Body of pancreas (tissue), 4 donors: ENCODE results near the gene GPR26. TPM values are rescaled to one million over a fixed set of nuclear protein-coding genes. Genes with fewer than 3 reads are reported as not detected.

Source experiments
- ATAC-seq: fragments of 150-250 bp; one replicate; pipeline ENCODE4 v1.9.1; 2016
- DNase-seq, 4 donors: peaks; one replicate each; pipeline ENCODE4 v3.0.0-alpha.2; 2019
- H3K27ac ChIP-seq, 4 donors: fragments of 200-600 bp; sonication (generic); 1 replicate in 3 of 4; 2 replicates in 1 of 4; pipeline versions ENCODE4 v1.5.1 to v1.6.1; 2016 to 2019; ENCODE audit warnings: mild to moderate bottlenecking in 1 of 4, mixed read lengths in 1 of 4, moderate library complexity in 1 of 4
- H3K27me3 ChIP-seq, 2 donors: fragments of 200-600 bp; sonication (generic); one replicate each; pipeline ENCODE4 v1.6.0; 2016; ENCODE audit warnings: mild to moderate bottlenecking in 1 of 2
- H3K36me3 ChIP-seq, 2 donors: fragments of 200-600 bp; sonication (generic); replicated peaks in 1 of 2; 2 replicates each; pipeline ENCODE4 v1.5.1; 2016; ENCODE audit warnings: low read depth in 2 of 2; ENCODE audit not compliant: insufficient read depth in 1 of 2
- H3K4me1 ChIP-seq: fragments of 200-600 bp; sonication (generic); one replicate; pipeline ENCODE4 v1.6.0; 2016
- H3K4me3 ChIP-seq, 2 donors: fragments of 200-600 bp; sonication (generic); 1 replicate in 1 of 2; 2 replicates in 1 of 2; pipeline ENCODE4 v1.5.1; 2016 to 2019
- H3K9me3 ChIP-seq, 3 donors: fragments of 200-600 bp; sonication (generic); 1 replicate in 2 of 3; 2 replicates in 1 of 3; pipeline ENCODE4 v1.5.1; 2016
- CTCF ChIP-seq, 7 experiments: fragments of 450-650 bp in 4 of 7; fragments of 200-600 bp in 3 of 7; sonication (generic) in 3 of 7; IDR thresholded peaks; one replicate each; pipeline ENCODE4 v1.5.1; 2016 to 2019; ENCODE audit warnings: antibody characterized with exemption in 7 of 7
- POLR2A ChIP-seq, 3 donors: fragments of 450-650 bp; IDR thresholded peaks; one replicate each; pipeline ENCODE4 v1.6.1; 2016; ENCODE audit warnings: antibody characterized with exemption in 3 of 3, mild to moderate bottlenecking in 2 of 3
- WGBS, 2 donors: methylation state at CpG; one replicate each; pipeline ENCODE4 v1.1.5; 2017; 5-methylcytosine and 5-hydroxymethylcytosine counted together
- intact Hi-C: fragments of 100-400 bp; cut with DNase I; formaldehyde crosslinking; loops from one replicate; pipeline ENCODE4 v1.15.1; 2023
- total RNA-seq, 2 donors: library from RNA; depleted of rRNA; stranded (reverse); fragments of >200 nt; gene quantifications; one replicate each; pipeline ENCODE4 v1.1.0, GENCODE V29; 2016

The GPR26 gene
- total RNA-seq, 2 donors from 2014 or later = not detected

GRCh38 chr10:123643315-123643714, 22.8 kb upstream of the GPR26 start:
- TF ChIP-seq CTCF (IDR thresholded peaks at IDR 0.05) (no peak), POLR2A (IDR thresholded peaks at IDR 0.05) (no peak)
- no peak for DNase-seq
- H3K27me3 ChIP-seq = no peaks in the 10 kb centered on the region

GRCh38 chr10:123645016-123645415, 21.1 kb upstream of the GPR26 start:
- H3K4me1 ChIP-seq = no peaks in the 10 kb centered on the region
- DNase-seq = no peak
- no peak overlapping the region for H3K4me3 ChIP-seq
- 38 to 44% methylated on average over 6 of the region's 6 CpGs for WGBS, 2 donors
- no peaks in the 10 kb centered on the region for H3K9me3 ChIP-seq
- H3K36me3 ChIP-seq = no peaks in the 10 kb centered on the region
- intact Hi-C loops = no loop called here
- no peak overlapping the region for H3K27ac ChIP-seq
- ATAC-seq = no peak
- H3K27me3 ChIP-seq = no peaks in the 10 kb centered on the region
- TF ChIP-seq POLR2A (IDR thresholded peaks at IDR 0.05) (no peak), CTCF (IDR thresholded peaks at IDR 0.05) (no peak)

More at GRCh38 chr10:123643315-123643714, 22.8 kb upstream of the GPR26 start:
- intact Hi-C loops = no loop called here
- H3K36me3 ChIP-seq = no peaks in the 10 kb centered on the region
- H3K27ac ChIP-seq = no peak overlapping the region
- no peak for ATAC-seq
- H3K9me3 ChIP-seq = no peaks in the 10 kb centered on the region
- no peak overlapping the region for H3K4me3 ChIP-seq
- 44 to 48% methylated on average over 9 to 10 of the region's 10 CpGs for WGBS, 2 donors
- no peaks in the 10 kb centered on the region for H3K4me1 ChIP-seq

- Histone ChIP-seq H3K27ac (no peak overlapping the region), H3K36me3 (no peaks in the 10 kb centered on the region), H3K27me3 (peaks cover 0 to under 1% of the 10 kb centered on the region in 2 donors), H3K9me3 (no peaks in the 10 kb centered on the region), H3K4me3 (no peak overlapping the region), H3K4me1 (no peaks in the 10 kb centered on the region)
- intact Hi-C loops = no loop called here
- ATAC-seq (no peak), DNase-seq (no peak)
- WGBS, 2 donors = 64 to 77% methylated on average over 10 of the region's 10 CpGs
- TF ChIP-seq POLR2A (IDR thresholded peaks at IDR 0.05) = no peak
- TF ChIP-seq CTCF (IDR thresholded peaks at IDR 0.05) = no peak
Observed at GRCh38 chr10:123645615-123646014, 20.5 kb upstream of the GPR26 start.

- ATAC-seq (no peak), DNase-seq (no peak)
- TF ChIP-seq POLR2A (IDR thresholded peaks at IDR 0.05) (no peak), CTCF (IDR thresholded peaks at IDR 0.05) (no peak)
- intact Hi-C loops = no loop called here
- Histone ChIP-seq H3K27ac (no peak overlapping the region), H3K4me1 (no peaks in the 10 kb centered on the region), H3K9me3 (no peaks in the 10 kb centered on the region), H3K36me3 (no peaks in the 10 kb centered on the region), H3K27me3 (peaks cover 0 to 4% of the 10 kb centered on the region in 2 donors), H3K4me3 (no peak overlapping the region)
- WGBS, 2 donors = 8 to 10% methylated on average over 2 of the region's 2 CpGs
Observed at GRCh38 chr10:123648595-123648994, 17.6 kb upstream of the GPR26 start.

- intact Hi-C loops = no loop called here
- Histone ChIP-seq H3K27ac (no peak overlapping the region), H3K36me3 (no peaks in the 10 kb centered on the region), H3K27me3 (peaks cover 0 to 4% of the 10 kb centered on the region in 2 donors), H3K4me1 (no peaks in the 10 kb centered on the region), H3K9me3 (no peaks in the 10 kb centered on the region), H3K4me3 (no peak overlapping the region)
- ATAC-seq (no peak), DNase-seq (no peak)
- TF ChIP-seq CTCF (IDR thresholded peaks at IDR 0.05) = no peak
- TF ChIP-seq POLR2A (IDR thresholded peaks at IDR 0.05) = no peak
- WGBS, 2 donors = 46 to 52% methylated on average over 4 of the region's 4 CpGs
Observed at GRCh38 chr10:123649676-123650075, 16.5 kb upstream of the GPR26 start.
